NCI-H1417 (cell line): ENCODE results near the gene MRPL54.
"Not testable (repeated sequence)": the region's sequence is repeated elsewhere in the genome, so short reads cannot be mapped to it uniquely, and the experiment has no call there.

ENCODE experiments used
- DNase-seq, 3 experiments: peaks; one replicate each; lab custom pipeline; 2025; lab: John Stamatoyannopoulos, UW

MRPL54 gene

DNA sequence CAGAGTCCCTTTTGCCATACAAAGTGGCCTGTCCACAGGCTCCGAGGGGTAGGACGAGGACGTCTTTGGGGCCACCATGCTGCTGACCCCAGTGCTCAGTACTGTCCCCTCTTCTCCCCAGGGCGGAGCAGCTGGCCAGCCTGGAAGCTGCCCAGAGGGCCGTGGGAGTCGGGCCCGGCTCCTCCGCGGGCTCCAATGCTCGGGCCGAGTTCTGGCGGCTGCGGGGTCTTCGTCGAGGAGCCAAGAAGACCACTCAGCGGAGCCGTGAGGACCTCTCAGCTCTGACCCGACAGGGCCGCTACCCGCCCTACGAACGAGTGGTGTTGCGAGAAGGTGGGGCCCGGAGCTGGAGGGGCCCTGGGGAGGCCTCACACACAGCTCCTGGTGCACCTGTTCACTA, 22.1 kb upstream of the MRPL54 start:
- no peak for DNase-seq

DNA sequence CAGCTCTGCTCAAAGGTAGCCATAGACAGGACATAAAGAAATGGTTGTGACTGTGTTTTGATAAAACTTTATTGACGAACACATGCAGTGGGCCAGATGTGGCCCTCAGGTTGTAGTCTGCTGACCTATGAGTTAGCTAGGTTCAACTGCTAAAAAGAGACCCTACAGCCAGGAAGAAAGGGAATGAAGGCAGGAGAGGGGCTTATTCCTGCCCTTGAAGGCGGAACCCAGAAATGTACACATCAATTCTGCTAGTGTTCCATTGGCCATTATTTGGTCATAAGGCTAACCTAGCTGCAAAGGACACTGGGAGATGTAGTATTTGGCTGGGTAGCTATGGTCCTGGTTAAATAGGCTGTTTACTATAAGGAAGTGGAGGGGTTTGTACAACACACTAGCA, 19.0 kb upstream of the MRPL54 start:
- no peak for DNase-seq

DNA sequence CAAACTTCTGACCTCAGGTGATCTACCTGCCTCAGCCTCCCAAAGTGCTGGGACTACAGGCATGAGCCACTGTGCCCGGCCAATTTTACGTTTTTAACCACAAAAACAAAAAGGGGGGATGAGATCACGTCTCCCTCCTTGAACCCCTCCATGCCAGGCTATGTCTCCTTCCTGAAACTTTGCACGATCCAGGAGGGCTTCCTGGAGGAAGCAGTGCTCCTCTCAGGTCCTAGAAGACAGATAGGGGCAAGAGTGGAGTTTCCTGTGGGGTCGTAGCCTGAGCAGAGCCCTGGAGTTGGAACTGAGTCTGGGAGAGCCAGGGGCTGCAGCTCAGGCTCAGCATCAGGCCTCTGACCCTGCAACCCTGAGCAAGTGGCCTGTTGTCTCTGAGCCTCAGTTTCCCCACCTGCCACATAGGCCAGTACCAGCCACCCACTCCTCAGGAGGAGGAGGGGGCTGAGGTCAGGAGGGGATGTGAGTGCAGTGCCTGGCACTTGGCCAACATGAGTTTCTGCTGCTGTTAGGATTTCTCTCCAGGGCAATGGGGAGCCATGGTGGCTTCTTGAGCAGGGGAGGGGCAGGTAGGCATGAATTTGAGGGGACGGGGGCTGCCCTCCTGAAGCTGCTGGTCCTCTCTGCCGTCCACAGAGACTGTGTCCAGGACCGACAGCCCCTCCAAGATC, 17.0 kb upstream of the MRPL54 start:
- DNase-seq: no peak

DNA sequence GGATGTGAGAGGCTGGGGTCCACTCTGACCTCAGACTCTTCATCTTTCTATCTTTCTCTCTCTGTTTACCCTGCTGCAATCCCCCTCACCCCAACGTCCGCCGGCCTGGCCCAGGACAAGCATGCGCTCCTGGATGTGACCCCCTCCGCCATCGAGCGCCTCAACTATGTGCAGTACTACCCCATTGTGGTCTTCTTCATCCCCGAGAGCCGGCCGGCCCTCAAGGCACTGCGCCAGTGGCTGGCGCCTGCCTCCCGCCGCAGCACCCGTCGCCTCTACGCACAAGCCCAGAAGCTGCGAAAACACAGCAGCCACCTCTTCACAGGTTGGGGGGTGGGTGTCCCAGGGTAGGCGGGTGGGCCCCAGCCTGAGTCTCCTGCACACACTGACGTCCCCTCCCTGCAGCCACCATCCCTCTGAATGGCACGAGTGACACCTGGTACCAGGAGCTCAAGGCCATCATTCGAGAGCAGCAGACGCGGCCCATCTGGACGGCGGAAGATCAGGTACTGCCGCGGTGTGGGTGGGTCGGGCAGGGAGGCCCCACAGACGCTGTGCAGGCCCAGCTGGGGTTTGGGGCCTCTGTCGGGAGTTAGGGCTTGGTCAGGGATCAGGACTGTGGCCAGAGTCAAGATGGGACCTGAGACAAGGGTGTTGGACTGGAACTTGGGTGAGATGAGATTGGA, 16.0 kb upstream of the MRPL54 start:
- no peak for DNase-seq

DNA sequence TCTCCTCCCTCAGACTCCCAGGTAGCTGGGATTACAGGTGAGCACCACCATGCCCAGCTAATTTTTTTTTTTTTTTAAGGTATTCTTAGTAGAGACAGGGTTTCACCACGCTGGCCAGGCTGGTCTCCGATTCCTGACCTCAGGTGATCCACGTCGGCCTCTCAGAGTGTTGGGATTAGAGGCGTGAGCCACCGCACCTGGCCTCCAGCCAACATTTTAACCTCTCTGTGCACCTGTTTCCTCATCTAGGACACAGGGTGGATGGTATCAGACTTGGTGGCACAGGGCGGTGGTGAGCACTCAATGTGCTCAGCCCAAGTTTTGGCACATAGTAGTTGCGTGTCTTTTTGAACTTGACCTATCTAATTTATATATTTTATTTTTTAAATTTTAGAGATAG, 13.5 kb upstream of the MRPL54 start:
- no peak for DNase-seq

DNA sequence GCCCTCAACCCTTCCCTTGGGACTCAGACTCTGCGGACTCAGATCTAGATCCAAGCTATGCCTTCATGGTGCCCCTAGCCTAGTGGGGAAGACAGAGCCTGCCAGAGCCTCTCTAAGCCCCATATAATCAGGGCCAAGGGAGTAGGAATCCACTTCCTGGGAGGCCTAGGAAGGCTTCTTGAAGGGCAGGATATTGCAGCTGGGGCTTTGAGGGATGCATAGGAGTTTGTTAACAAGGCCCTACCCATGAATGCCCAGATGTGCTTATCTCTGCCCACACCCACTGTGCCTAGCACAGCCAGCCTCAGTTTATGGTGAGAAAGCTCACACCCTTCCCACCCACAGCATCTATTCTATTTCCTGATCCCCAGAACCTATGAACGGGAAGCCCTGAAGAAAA, 12.3 kb upstream of the MRPL54 start:
- no peak for DNase-seq

DNA sequence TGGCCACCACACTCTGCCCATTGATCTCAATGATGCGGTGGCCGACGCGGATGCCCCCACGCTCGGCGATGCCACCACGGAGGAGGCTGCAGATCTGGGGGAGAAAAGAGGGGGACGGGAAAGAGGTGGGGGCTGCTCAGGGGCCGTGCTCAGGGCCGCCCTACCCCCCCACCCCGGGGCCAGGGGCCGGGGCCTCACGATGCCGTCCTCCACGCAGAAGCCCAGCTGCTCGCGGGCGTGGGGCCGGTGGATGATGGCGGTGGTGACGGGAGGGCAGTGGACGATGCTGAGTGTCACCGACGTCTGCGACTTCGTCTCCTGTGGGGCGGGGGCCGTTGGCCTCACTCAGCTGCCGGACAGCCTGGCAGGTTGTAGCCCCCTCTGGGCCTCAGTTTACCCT, 11.2 kb upstream of the MRPL54 start:
- no peak for DNase-seq

DNA sequence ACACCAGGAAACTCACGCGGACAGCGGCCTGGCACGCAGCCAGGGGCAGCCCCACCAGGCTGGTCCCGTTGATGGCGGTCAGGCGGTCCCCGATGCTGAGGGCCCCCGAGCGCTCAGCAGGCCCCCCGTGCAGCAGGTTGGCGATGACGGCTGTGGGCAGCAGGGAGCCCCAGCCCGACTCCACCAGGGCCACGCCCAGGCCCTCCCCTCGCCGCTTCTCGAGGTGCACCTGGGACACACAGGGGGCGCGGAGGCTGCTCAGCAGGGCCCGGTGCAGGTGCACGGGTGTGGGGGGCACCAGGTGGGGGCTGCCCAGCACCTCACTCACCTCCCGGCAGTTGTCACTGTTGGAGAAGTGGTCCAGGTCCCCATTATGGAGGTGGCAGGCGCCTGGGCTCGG, 10.0 kb upstream of the MRPL54 start:
- no peak for DNase-seq

DNA sequence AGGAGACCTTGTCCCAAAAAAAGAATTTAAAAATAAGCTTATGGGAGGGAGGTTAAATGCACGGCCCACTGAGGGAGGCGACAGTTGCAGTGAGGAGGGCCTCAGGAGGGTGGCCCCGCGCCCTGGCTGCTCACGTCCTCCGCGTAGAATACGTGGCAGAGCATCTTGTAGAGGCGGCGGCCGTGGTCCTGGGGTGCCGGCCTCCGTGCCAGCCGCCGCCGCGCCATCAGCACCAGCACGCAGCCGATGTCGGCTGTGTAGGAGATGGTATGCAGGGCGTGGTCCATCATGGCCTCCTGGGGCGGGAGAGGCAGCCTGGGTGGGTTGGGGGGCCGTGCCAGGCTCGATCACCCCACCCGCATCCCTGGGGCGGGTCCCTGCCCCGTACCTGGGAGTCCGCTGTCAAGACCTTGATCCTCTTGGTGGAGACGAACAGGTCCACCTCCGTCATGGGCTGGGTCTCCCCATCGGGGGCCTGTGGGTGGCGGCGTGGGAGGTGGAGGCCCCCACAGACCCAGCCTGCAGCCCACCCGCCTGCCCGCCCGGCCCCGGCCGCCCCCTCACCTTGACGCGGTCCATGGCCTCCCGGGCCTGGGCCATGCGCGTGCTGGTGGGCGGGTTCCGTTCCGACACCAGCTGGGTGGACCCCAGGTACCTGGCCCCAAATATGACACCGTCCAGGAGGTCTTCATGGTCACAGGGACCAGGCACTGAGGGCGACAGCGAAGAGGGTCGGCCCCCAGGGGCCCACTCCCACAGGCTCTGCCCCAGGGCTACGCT, 8.7 kb upstream of the MRPL54 start:
- no peak for DNase-seq

DNA sequence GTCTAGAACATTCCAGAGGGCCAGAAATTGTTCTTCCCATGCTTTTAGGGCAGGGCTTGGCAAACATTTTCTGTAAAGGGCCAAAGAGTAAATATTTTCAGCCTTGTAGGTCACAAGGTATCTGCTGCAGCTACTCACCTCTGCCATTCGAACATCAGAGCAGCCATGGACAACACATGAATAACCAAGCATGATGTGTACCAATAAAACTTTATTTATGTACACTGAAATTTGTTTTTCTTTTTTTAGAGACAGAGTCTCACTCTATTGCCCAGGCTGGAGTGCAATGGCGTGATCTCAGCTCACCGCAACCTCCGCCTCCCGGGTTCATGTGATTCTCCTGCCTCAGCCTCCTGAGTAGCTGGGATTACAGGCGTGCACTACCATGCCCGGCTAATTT, 4.8 kb upstream of the MRPL54 start:
- not testable (repeated sequence) for DNase-seq

DNA sequence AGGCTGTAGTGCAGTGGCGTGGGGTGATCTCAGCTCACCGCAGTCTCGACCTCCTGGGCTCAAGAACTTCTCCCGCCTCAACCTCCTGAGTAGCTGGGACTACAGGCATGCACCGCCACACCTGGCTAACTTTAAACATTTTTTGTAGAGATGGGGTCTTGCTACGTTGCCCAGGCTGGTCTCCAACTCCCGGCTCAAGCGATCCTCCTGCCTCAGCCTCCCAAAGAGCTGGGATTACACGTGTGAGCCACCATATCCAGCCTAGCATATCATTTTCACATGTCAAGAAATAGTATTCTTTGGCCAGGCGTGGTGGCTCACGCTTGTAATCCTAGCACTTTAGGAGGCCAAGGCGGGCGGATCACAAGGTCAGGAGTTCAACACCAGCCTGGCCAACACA, 4.2 kb upstream of the MRPL54 start:
- DNase-seq: not testable (repeated sequence)

DNA sequence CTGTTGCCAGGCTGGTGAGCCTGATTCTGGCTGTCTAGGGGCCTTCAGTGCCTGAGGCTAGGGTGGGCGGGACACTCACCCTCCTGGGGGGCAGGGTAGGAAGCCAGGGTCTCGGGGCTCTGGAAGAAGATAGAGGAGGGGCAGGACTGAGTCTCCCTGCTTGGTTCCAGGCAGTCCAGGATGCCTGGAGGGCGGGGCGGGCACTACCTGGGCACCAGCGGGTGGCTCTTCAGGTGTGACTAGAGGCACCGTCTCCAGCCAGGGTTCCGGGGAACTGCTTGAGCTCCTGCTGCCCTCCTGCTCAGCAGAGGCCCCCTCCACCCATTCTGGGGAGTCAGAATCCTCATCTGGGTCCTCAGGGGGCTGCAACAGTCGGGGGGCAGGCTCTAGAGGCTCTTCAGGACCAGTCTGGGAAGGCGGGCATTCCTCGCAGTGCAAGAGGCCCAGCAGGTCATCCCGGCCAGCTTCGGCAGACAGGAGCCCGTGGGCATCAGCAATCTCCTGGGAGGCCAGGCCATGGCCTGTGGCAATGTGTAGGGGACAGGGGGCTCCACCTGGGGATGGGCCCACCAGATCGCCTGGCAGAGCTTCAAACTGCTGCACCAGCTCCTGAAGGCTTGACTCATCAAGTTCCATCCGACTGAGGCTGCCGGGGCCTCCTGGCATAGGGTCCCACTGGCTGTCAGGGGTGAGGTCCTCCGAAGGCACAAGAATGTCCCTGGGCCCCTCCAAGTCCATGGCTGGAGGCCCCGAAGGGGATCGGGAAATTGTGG, 2.8 kb upstream of the MRPL54 start:
- no peak for DNase-seq

DNA sequence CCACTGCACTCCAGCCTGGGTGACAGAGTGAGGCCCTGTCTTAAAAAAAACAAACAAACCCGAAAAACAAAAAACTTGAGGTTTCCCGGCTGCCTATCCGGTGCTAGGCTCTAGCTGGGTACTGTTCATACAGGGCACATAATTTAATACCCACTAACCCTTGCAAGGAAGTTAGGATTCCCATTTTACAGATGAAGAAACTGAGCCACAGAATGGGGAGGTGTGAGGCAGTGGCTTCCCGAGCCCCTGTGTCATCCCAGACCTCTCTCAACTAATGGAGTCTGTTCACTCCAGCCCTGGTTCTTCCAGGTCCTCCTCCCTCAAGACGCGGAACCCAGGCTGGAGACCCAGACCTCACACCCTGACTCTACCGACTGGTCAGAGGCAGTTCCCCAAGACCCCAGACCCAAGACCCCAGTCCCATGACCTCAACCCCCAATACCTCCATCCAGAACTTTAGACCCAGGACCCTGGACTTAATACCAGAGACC, 1.6 kb upstream of the MRPL54 start:
- peak in 2 of 3 experiments; percentile 41 to 54 for DNase-seq

DNA sequence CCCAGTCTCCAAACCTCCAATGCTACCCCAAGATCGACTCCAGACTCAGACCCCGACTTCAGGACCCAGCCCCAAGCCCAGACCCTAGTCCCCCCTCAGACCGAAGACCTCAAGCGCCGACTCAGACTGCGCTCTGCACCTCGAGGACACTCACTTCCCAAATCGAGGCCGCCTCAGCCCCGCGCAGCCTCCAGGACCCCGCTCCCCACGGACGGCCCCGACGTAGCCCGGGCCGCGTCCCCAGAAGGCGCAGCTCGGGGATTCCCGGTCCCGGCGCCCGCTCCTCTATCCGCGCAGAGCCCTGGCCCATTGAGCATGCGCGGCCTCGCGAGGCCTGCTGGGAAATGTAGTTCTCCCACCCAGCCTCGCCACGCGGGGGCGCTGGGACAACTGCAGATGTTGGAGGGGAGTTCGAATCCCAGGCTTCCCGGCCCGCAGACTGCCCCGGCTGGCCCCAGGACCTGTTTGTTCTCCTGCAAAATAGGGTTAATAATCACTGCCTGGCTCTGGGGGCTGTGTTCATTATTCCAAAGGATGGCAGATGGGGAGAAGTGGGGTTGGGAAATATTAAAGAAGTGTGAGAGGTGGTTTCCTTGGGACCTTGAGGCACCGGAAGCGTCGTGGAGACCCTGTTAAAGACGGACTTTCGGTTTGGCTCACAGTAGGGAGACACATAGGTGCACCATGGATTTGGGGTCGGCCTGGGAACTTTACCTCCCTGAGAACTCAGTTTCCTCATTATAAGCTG, 926 bp upstream of the MRPL54 start, which contains the start of gene APBA3:
APBA3 (minus strand) TSS at position 311 of the 748 bp plus-strand sequence. CDS start 1,428 bp downstream, outside the sequence.
- DNase-seq: peak; percentile 85 to 94 (median 93)

DNA sequence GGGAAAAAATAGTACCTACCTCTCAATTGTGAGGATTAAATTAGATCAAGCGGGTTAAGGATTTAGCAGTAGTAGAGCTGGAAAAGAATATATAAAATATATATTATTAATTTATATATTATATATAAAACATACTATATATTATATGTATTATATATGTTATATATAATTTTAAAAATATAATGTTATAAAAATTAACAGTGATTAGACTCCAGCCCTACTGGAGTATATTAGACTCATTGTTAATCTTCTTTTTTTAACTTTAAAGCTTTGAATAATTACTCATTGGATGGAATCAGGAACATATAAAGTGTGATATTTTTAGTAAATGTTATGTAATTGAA, 380 bp upstream of the MRPL54 start:
- DNase-seq: no peak

DNA sequence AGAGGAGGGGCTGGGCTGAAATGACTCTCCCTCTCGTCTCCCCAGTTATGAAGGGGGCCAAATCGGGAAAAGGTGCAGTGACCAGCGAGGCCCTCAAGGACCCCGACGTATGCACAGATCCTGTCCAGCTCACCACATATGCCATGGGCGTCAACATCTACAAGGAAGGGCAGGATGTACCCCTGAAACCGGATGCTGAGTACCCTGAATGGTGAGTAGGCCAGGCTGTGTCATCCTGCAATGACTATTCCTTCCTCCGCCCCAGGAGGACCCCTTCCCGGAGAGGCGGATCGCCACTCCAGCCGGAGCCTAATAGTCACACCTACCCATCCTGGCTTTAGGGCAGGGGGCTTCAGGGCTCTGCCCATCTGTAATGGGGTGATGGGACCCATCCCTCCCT, 2.6 kb downstream of the MRPL54 start:
- DNase-seq: no peak

DNA sequence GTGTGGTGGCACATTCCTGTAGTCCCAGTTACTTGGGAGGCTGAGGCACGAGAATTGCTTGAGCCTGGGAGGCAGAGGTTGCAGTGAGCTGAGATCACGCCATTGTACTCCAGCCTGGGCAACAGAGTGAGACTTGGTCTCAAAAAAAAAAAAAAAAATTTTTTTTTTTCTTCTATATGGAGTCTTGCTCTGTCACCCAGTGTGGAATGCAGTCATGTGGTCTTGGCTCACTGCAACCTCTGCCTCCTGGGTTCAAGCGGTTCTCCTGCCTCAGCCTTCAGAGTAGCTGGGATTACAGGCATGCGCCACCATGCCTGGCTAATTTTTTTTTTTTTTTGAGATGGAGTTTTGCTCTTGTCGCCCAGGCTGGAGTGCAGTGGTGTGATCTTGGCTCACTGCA, 3.3 kb downstream of the MRPL54 start:
- not testable (repeated sequence) for DNase-seq

DNA sequence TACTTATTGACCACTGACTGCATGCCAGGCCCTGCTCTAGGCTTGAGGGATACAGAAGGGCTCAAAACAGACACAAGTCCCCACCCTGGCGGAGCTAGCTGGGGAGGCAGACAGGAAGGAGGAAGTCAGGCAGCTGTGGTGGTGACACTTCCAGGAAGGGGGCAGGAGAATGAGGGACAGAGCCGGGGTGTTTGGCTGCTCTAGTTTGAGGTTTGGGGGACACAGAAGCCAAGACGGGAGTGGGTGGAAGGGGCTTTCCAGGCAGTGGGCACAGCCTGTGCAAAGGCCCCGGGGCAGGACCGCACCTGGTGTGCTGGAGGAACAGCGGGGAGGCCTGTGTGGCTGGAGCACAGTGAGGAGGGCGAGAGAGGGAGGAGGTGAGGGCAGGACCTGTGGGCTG, 4.0 kb downstream of the MRPL54 start:
- no peak for DNase-seq

DNA sequence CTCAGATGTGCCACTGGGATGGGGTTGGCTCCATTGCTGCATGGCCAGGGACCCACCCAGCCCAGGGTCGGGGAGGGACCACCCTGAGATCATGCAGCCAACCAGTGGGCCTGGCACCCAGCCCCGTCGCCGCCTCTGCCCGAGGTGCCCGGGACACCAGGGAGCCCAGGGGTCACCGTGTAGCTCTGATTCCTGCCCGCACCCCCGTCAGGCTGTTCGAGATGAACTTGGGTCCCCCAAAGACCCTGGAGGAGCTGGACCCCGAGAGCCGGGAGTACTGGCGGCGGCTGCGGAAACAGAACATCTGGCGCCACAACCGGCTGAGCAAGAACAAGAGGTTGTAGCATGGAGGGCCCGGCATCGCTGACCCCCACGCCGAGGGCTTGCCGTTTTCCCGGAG, 4.6 kb downstream of the MRPL54 start:
- DNase-seq: no peak

DNA sequence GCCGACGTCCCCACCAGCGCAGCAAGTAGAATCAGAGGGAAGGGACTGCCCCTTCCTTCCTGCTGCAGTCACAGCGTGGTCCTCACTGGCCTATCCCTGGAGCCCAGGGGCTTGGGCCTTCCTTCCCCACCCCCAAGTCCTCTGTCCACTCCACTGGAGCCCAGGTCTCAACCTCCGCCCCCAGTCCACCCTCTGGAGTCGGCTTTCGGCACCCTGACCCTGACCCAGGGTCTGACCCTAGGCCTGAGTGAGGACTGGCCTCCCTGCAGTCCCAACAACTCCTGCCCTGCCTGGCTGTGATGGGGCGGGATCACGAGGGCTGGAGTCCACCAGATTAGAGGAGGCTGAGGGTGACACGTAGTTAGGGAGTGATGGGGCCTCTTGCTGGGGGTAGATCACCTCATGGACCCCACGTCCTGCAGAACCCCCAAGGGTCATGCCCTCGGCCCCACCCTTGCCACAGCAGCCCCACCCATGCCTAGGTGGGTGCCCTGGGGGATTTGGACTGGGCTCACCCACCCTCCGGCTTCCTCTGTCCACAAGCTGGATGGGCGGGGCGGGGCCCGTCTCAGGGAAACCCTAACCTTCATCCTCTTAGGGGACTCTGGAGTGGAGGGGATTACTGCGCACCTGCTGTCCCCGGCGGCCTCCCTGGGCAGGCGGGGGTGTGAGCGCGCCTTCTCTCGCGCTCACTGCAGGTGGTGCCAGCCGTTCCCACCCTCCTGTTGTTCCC, 5.7 kb downstream of the MRPL54 start:
- DNase-seq: no peak

DNA sequence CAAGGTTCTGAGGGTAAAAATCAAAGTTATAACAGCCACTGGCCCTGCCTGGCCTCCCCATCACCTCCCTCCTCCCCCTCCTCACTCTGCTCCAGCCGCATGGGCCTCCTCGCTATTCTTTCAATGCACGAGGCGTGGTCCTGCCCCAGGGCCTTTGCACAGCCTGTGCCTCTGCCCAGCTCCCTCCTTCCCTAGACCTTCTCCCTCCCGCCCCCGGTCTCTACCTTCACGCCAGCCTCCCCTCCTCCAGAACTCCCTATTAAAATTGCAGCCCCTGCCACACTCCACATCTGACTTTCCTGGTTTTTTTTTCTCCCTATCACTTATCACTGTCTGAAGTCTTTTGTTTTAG, 6.2 kb downstream of the MRPL54 start:
- DNase-seq: no peak
